ENCODE data around the gene RPL29.
A peak's percentile ranks its signal among the peaks of the same experiment; 100 is the strongest.

RPL29 gene

GRCh38 chr3:51987568-51987967, 8.1 kb downstream of the RPL29 start:
- TF ChIP-seq POLR2AphosphoS5 (IDR thresholded peaks at IDR 0.05; ENCODE audit: low read depth, low read length), result no peak
- no peak for FAIRE-seq
- DNase-seq (ENCODE audit: insufficient read length), result no peak

GRCh38 chr3:51986010-51986947, 9.4 kb downstream of the RPL29 start:
- FAIRE-seq, result no peak
- TF ChIP-seq POLR2A (IDR thresholded peaks at IDR 0.05; ENCODE audit: low read depth, low read length) (no peak), TAF1 (IDR thresholded peaks at IDR 0.05; ENCODE audit: borderline replicate concordance, low read depth, low read length) (no peak), POLR2AphosphoS5 (IDR thresholded peaks at IDR 0.05; ENCODE audit: low read depth, low read length) (no peak)

GRCh38 chr3:51985063-51985462, 10.6 kb downstream of the RPL29 start:
- FAIRE-seq, result no peak

More at GRCh38 chr3:51986010-51986947, 9.4 kb downstream of the RPL29 start:
- DNase-seq (ENCODE audit: insufficient read length), result no peak

GRCh38 chr3:51984269-51984647, 11.4 kb downstream of the RPL29 start:
- TF ChIP-seq POLR2AphosphoS5 (IDR thresholded peaks at IDR 0.05; ENCODE audit: low read depth, low read length) (no peak), TAF1 (IDR thresholded peaks at IDR 0.05; ENCODE audit: borderline replicate concordance, low read depth, low read length) (no peak), POLR2A (IDR thresholded peaks at IDR 0.05; ENCODE audit: low read depth, low read length) (no peak)
- DNase-seq (ENCODE audit: insufficient read length), result no peak
- FAIRE-seq, result no peak

More at GRCh38 chr3:51985063-51985462, 10.6 kb downstream of the RPL29 start:
- TF ChIP-seq POLR2AphosphoS5 (IDR thresholded peaks at IDR 0.05; ENCODE audit: low read depth, low read length), result no peak
- TF ChIP-seq TAF1 (IDR thresholded peaks at IDR 0.05; ENCODE audit: borderline replicate concordance, low read depth, low read length), result no peak
- TF ChIP-seq POLR2A (IDR thresholded peaks at IDR 0.05; ENCODE audit: low read depth, low read length), result no peak
- DNase-seq (ENCODE audit: insufficient read length), result no peak

GRCh38 chr3:51983578-51984268, 12.0 kb downstream of the RPL29 start:
- FAIRE-seq (no peak), DNase-seq (ENCODE audit: insufficient read length) (no peak)
- TF ChIP-seq TAF1 (IDR thresholded peaks at IDR 0.05; ENCODE audit: borderline replicate concordance, low read depth, low read length) (no peak), POLR2AphosphoS5 (IDR thresholded peaks at IDR 0.05; ENCODE audit: low read depth, low read length) (no peak), POLR2A (IDR thresholded peaks at IDR 0.05; ENCODE audit: low read depth, low read length) (no peak)

- FAIRE-seq, result peak; percentile 98
- TF ChIP-seq POLR2A (IDR thresholded peaks at IDR 0.05; ENCODE audit: low read depth, low read length) (peak; percentile 76; the same call in 1 of the 2 replicates), TAF1 (IDR thresholded peaks at IDR 0.05; ENCODE audit: borderline replicate concordance, low read depth, low read length) (0 out of 2 replicates have a peak, but pooled peaks have one; percentile 6), POLR2AphosphoS5 (IDR thresholded peaks at IDR 0.05; ENCODE audit: low read depth, low read length) (peak; percentile 52)
Observed at GRCh38 chr3:51982838-51983577, 12.7 kb downstream of the RPL29 start, which contains the start of gene ACY1. Gene ACY1 (plus strand): TSS chr3:51983535. CDS start chr3:51984065, 530 bp downstream.

GRCh38 chr3:51982352-51982837, 13.3 kb downstream of the RPL29 start:
- FAIRE-seq (peak; percentile 96), DNase-seq (ENCODE audit: insufficient read length) (peak; percentile 79)
- TF ChIP-seq POLR2AphosphoS5 (IDR thresholded peaks at IDR 0.05; ENCODE audit: low read depth, low read length), result no peak; the same call in 1 of the 2 replicates
- no peak for TF ChIP-seq POLR2A (IDR thresholded peaks at IDR 0.05; ENCODE audit: low read depth, low read length)
- no peak for TF ChIP-seq TAF1 (IDR thresholded peaks at IDR 0.05; ENCODE audit: borderline replicate concordance, low read depth, low read length)

More at GRCh38 chr3:51982838-51983577, 12.7 kb downstream of the RPL29 start, which contains the start of gene ACY1:
- DNase-seq (ENCODE audit: insufficient read length), result peak; percentile 98

GRCh38 chr3:51980253-51980652, 15.4 kb downstream of the RPL29 start:
- DNase-seq (ENCODE audit: insufficient read length), result no peak
- no peak for FAIRE-seq
- TF ChIP-seq POLR2AphosphoS5 (IDR thresholded peaks at IDR 0.05; ENCODE audit: low read depth, low read length) (no peak), TAF1 (IDR thresholded peaks at IDR 0.05; ENCODE audit: borderline replicate concordance, low read depth, low read length) (no peak), POLR2A (IDR thresholded peaks at IDR 0.05; ENCODE audit: low read depth, low read length) (no peak)

- DNase-seq (ENCODE audit: insufficient read length), result no peak
- no peak for FAIRE-seq
- TF ChIP-seq POLR2AphosphoS5 (IDR thresholded peaks at IDR 0.05; ENCODE audit: low read depth, low read length), result no peak
- TF ChIP-seq TAF1 (IDR thresholded peaks at IDR 0.05; ENCODE audit: borderline replicate concordance, low read depth, low read length), result no peak
- no peak for TF ChIP-seq POLR2A (IDR thresholded peaks at IDR 0.05; ENCODE audit: low read depth, low read length)
Observed at GRCh38 chr3:51978143-51978502, 17.6 kb downstream of the RPL29 start.

GRCh38 chr3:51977446-51978142, 18.1 kb downstream of the RPL29 start:
- no peak for FAIRE-seq
- TF ChIP-seq TAF1 (IDR thresholded peaks at IDR 0.05; ENCODE audit: borderline replicate concordance, low read depth, low read length) (no peak), POLR2AphosphoS5 (IDR thresholded peaks at IDR 0.05; ENCODE audit: low read depth, low read length) (no peak), POLR2A (IDR thresholded peaks at IDR 0.05; ENCODE audit: low read depth, low read length) (no peak)
- no peak for DNase-seq (ENCODE audit: insufficient read length)

Measured in GM12892 (cell line).